HEK293 (cell line): ENCODE results near the gene ABHD16A.

Source experiments
- CTCF ChIA-PET: fragments of 350-600 bp; formaldehyde crosslinking; extraction: SDS; loops from one replicate; lab custom pipeline; 2021; ENCODE audit warnings: antibody characterized with exemption; lab: Yijun Ruan, JAX
- POLR2A ChIA-PET: fragments of 300-600 bp; formaldehyde crosslinking; extraction: SDS; loops from one replicate; lab custom pipeline; 2020; ENCODE audit warnings: antibody characterized with exemption, inconsistent platforms; lab: Yijun Ruan, JAX
- H3K27ac ChIP-seq: fragments of 200-500 bp; sonication (Bioruptor generic); 2 replicates; pipeline ENCODE4 v1.5.1; 2014; ENCODE audit warnings: low read depth, low read length, control low read depth, inconsistent platforms; ENCODE audit errors: extremely low read depth
- H3K36me3 ChIP-seq, 2 experiments: fragments of 200-500 bp in 1 of 2; sonication (Bioruptor generic) in 1 of 2; 1 replicate in 1 of 2; 2 replicates in 1 of 2; pipeline ENCODE4 v1.5.1; 2014 to 2017; ENCODE audit warnings: inconsistent platforms in 2 of 2, low read length in 2 of 2; ENCODE audit not compliant: control insufficient read depth in 2 of 2, insufficient read depth in 1 of 2
- H3K4me1 ChIP-seq: fragments of 200-500 bp; sonication (Bioruptor generic); 2 replicates; pipeline ENCODE4 v1.5.1; 2014; ENCODE audit warnings: mild to moderate bottlenecking, low read length, inconsistent platforms; ENCODE audit not compliant: control insufficient read depth, insufficient read depth
- H3K4me3 ChIP-seq: 2 replicates; pipeline ENCODE4 v1.5.1; 2011; ENCODE audit warnings: low read depth, mild to moderate bottlenecking, control low read depth, low read length, moderate library complexity
- H3K9me3 ChIP-seq: fragments of 200-500 bp; sonication (Bioruptor generic); 2 replicates; pipeline ENCODE4 v1.5.1; 2014; ENCODE audit warnings: low read depth, low read length, inconsistent platforms; ENCODE audit not compliant: control insufficient read depth, insufficient read depth
- GLI4 ChIP-seq: fragments of 450-650 bp; formaldehyde crosslinking; IDR thresholded peaks from 2 replicates; pipeline ENCODE4 v1.5.1; 2016; ENCODE audit warnings: missing biosample characterization, missing genetic modification characterization
- GLIS2 ChIP-seq: fragments of 450-650 bp; formaldehyde crosslinking; IDR thresholded peaks from 2 replicates; pipeline ENCODE4 v1.5.1; 2016; ENCODE audit warnings: missing biosample characterization, missing genetic modification characterization
- KLF9 ChIP-seq: fragments of 450-650 bp; formaldehyde crosslinking; IDR thresholded peaks from 2 replicates; pipeline ENCODE4 v1.5.1; 2016; ENCODE audit warnings: missing biosample characterization, missing genetic modification characterization, low read depth
- OSR2 ChIP-seq: fragments of 450-650 bp; formaldehyde crosslinking; IDR thresholded peaks from 2 replicates; pipeline ENCODE4 v1.5.1; 2016; ENCODE audit warnings: missing biosample characterization, missing genetic modification characterization
- PBX3 ChIP-seq: sonication (generic); formaldehyde crosslinking; IDR thresholded peaks from 2 replicates; pipeline ENCODE4 v1.8.1; 2022; ENCODE audit warnings: mild to moderate bottlenecking, moderate library complexity, missing genetic modification reagents
- PRDM1 ChIP-seq: fragments of 450-650 bp; formaldehyde crosslinking; IDR thresholded peaks from 2 replicates; pipeline ENCODE4; 2016; ENCODE audit warnings: missing biosample characterization, missing genetic modification characterization
- SCRT2 ChIP-seq: fragments of 450-650 bp; formaldehyde crosslinking; IDR thresholded peaks from 2 replicates; pipeline ENCODE4 v1.5.1; 2016; ENCODE audit warnings: missing biosample characterization, missing genetic modification characterization
- ZBTB11 ChIP-seq: fragments of 450-650 bp; formaldehyde crosslinking; conservative IDR thresholded peaks from 2 replicates; pipeline ENCODE4 v1.5.1; 2016; ENCODE audit warnings: low read depth, missing biosample characterization, missing genetic modification characterization
- ZBTB48 ChIP-seq: fragments of 450-650 bp; formaldehyde crosslinking; IDR thresholded peaks from 2 replicates; pipeline ENCODE4 v1.5.1; 2016; ENCODE audit warnings: missing biosample characterization, missing genetic modification characterization
- ZFP3 ChIP-seq: fragments of 450-650 bp; formaldehyde crosslinking; IDR thresholded peaks from 2 replicates; pipeline ENCODE4 v1.5.1; 2016; ENCODE audit warnings: low read depth, missing biosample characterization, missing genetic modification characterization
- ZNF174 ChIP-seq: fragments of 450-650 bp; formaldehyde crosslinking; IDR thresholded peaks from 2 replicates; pipeline ENCODE4 v1.5.0; 2017; ENCODE audit warnings: missing biosample characterization, mild to moderate bottlenecking, missing genetic modification characterization
- ZNF19 ChIP-seq: fragments of 450-650 bp; formaldehyde crosslinking; IDR thresholded peaks from 2 replicates; pipeline ENCODE4; 2016; ENCODE audit warnings: missing biosample characterization, missing genetic modification characterization, low read depth
- ZNF335 ChIP-seq: fragments of 450-650 bp; formaldehyde crosslinking; conservative IDR thresholded peaks from 2 replicates; pipeline ENCODE4 v1.5.1; 2016; ENCODE audit warnings: missing biosample characterization, missing genetic modification characterization
- ZNF362 ChIP-seq: fragments of 450-650 bp; formaldehyde crosslinking; IDR thresholded peaks from 2 replicates; pipeline ENCODE4 v1.5.1; 2016; ENCODE audit warnings: missing biosample characterization, missing genetic modification characterization
- ZNF366 ChIP-seq: fragments of 450-650 bp; formaldehyde crosslinking; conservative IDR thresholded peaks from 2 replicates; pipeline ENCODE4 v1.5.1; 2016; ENCODE audit warnings: missing biosample characterization, missing genetic modification characterization
- ZNF518A ChIP-seq: fragments of 450-650 bp; formaldehyde crosslinking; conservative IDR thresholded peaks from 2 replicates; pipeline ENCODE4 v1.5.1; 2016; ENCODE audit warnings: low read depth, missing biosample characterization, missing genetic modification characterization
- ZNF549 ChIP-seq: fragments of 450-650 bp; IDR thresholded peaks from 2 replicates; pipeline ENCODE4 v1.5.1; 2018; ENCODE audit warnings: missing biosample characterization, missing genetic modification characterization, mild to moderate bottlenecking, inconsistent platforms, moderate library complexity
- ZNF624 ChIP-seq: fragments of 450-650 bp; formaldehyde crosslinking; IDR thresholded peaks from 2 replicates; pipeline ENCODE4 v1.5.1; 2017; ENCODE audit warnings: missing biosample characterization, missing genetic modification characterization
- ZNF670 ChIP-seq: fragments of 450-650 bp; formaldehyde crosslinking; IDR thresholded peaks from 2 replicates; pipeline ENCODE4 v1.5.1; 2016; ENCODE audit warnings: missing biosample characterization, missing genetic modification characterization, low read depth
- ZNF747 ChIP-seq: fragments of 450-650 bp; formaldehyde crosslinking; IDR thresholded peaks from 2 replicates; pipeline ENCODE4 v1.5.1; 2016; ENCODE audit warnings: missing biosample characterization, missing genetic modification characterization
- ZNF843 ChIP-seq: fragments of 450-650 bp; formaldehyde crosslinking; IDR thresholded peaks from 2 replicates; pipeline ENCODE4 v1.5.1; 2016; ENCODE audit warnings: missing biosample characterization, missing genetic modification characterization

The ABHD16A gene

GRCh38 chr6:31662124-31662723 lies 40.9 kb downstream of the ABHD16A start:
- Histone ChIP-seq H3K27ac (no peak overlapping the region), H3K36me3 (peaks cover 3 to 45% of the 10 kb centered on the region in 2 experiments; a peak in 2 of 3 replicates), H3K9me3 (no peaks in the 10 kb centered on the region), H3K4me3 (no peak overlapping the region), H3K4me1 (peaks cover 6% of the 10 kb centered on the region; the same call in 1 of the 2 replicates)
- CTCF ChIA-PET: interaction anchor here (0.6 to 1.1 kb wide), 3 partner anchors 64 to 199 kb away, joined by 3 to 7 read pairs (median 5); partner anchors contain the start of gene ATP6V1G2
- POLR2A ChIA-PET: interaction anchor here (0.6 to 7.4 kb wide), 6 partner anchors 9 to 145 kb away, joined by 3 to 180 read pairs (median 9); partner anchors contain the start of genes APOM, BAG6, DDX39B and LSM2
- TF ChIP-seq PBX3: no peak
- 0 out of 2 replicates have a peak, but pooled peaks have one; percentile 2 for TF ChIP-seq OSR2 (tag by site-specific recombination)
- peak; percentile 50 for TF ChIP-seq GLIS2 (tag by site-specific recombination)
- TF ChIP-seq ZNF747 (tag by site-specific recombination): no peak

GRCh38 chr6:31661262-31662123 lies 41.6 kb downstream of the ABHD16A start:
- Histone ChIP-seq H3K27ac (peak overlapping the region; percentile 59), H3K4me3 (peak overlapping the region; percentile 67; the same call in 1 of the 2 replicates), H3K9me3 (no peaks in the 10 kb centered on the region), H3K36me3 (peaks cover 0 to 43% of the 10 kb centered on the region in 2 experiments; a peak in 2 of 3 replicates), H3K4me1 (peaks cover 6% of the 10 kb centered on the region; the same call in 1 of the 2 replicates)
- POLR2A ChIA-PET: interaction anchor here (0.6 to 7.4 kb wide), 36 partner anchors 8 to 1310 kb away, joined by 3 to 180 read pairs (median 5); partner anchors contain the start of genes ABHD16A, APOM, ATP6V1G2 and BAG6
- CTCF ChIA-PET: interaction anchor here (0.6 to 1.5 kb wide), 8 partner anchors 9 to 595 kb away, joined by 3 to 16 read pairs (median 4); partner anchors contain the start of gene BAG6
- TF ChIP-seq GLI4 (tag by site-specific recombination) (no peak), ZNF549 (no peak), PRDM1 (tag by site-specific recombination) (peak; percentile 89), SCRT2 (tag by site-specific recombination) (no peak), OSR2 (tag by site-specific recombination) (0 out of 2 replicates have a peak, but pooled peaks have one; percentile 20), ZNF670 (tag by site-specific recombination) (no peak), ZNF518A (tag by site-specific recombination) (no peak), ZBTB11 (no peak), ZNF174 (tag by site-specific recombination) (no peak), ZNF19 (no peak), ZNF624 (tag by site-specific recombination) (no peak), ZNF843 (tag by site-specific recombination) (no peak), KLF9 (tag by site-specific recombination) (0 out of 2 replicates have a peak, but pooled peaks have one; percentile 16), ZBTB48 (no peak), ZFP3 (tag by site-specific recombination) (no peak), ZNF366 (tag by site-specific recombination) (no peak), ZNF362 (tag by site-specific recombination) (no peak), ZNF335 (tag by site-specific recombination) (no peak)
